Caco-2 (cell line): Measurements from ENCODE around the gene LAD1. TPM values are rescaled to one million over a fixed set of nuclear protein-coding genes. Genes with fewer than 3 reads are reported as not detected.

ENCODE experiments used
- BruUV-seq: library from RNA; stranded (reverse); fragments of 400-500 nt; replicated peaks from 2 replicates; lab custom pipeline; 2021; lab: Mats Ljungman, UMichigan
- CTCF ChIA-PET: fragments of 300-600 bp; sonication (Branson Sonifier 250); formaldehyde crosslinking; loops from one replicate; lab custom pipeline; 2022; ENCODE audit warnings: antibody characterized with exemption; lab: Charles Lee
- POLR2A ChIA-PET: fragments of 300-600 bp; sonication (Branson Sonifier 250); formaldehyde crosslinking; loops from one replicate; lab custom pipeline; 2022; ENCODE audit warnings: antibody characterized with exemption; lab: Charles Lee
- DNase-seq, 2 experiments: peaks; one replicate each; pipeline versions ENCODE4 v3.0.0 to v3.0.0-alpha.2; 2020 to 2022
- H3K27me3 ChIP-seq: replicated peaks from 2 replicates; pipeline ENCODE4 v1.6.0; 2011; ENCODE audit warnings: low read length; ENCODE audit not compliant: control insufficient read depth, insufficient read depth
- H3K36me3 ChIP-seq: 2 replicates; pipeline ENCODE4 v1.5.1; 2011; ENCODE audit warnings: low read length; ENCODE audit not compliant: control insufficient read depth, insufficient read depth
- H3K4me1 ChIP-seq: fragments of 250-450 bp; sonication (Bioruptor Pico); 2 replicates; pipeline ENCODE4 v1.5.1; 2020; ENCODE audit warnings: mild to moderate bottlenecking
- H3K4me3 ChIP-seq: 2 replicates; pipeline ENCODE4 v1.5.1; 2011; ENCODE audit warnings: low read depth, mild to moderate bottlenecking, control low read depth, low read length
- H3K9me3 ChIP-seq: fragments of 250-450 bp; sonication (Bioruptor Pico); 2 replicates; pipeline ENCODE4 v1.5.1; 2020; ENCODE audit warnings: mild to moderate bottlenecking, moderate library complexity
- H3K27ac Mint-ChIP-seq: one replicate; pipeline ENCODE4 v1.8.0; 2022; ENCODE audit warnings: mixed read lengths; ENCODE audit not compliant: unreplicated experiment
- H3K27me3 Mint-ChIP-seq: one replicate; pipeline ENCODE4 v1.8.0; 2022; ENCODE audit warnings: mixed read lengths; ENCODE audit not compliant: insufficient read depth, unreplicated experiment
- H3K36me3 Mint-ChIP-seq: one replicate; pipeline ENCODE4 v1.8.0; 2022; ENCODE audit warnings: mild to moderate bottlenecking, mixed read lengths; ENCODE audit not compliant: insufficient read depth, unreplicated experiment
- H3K4me1 Mint-ChIP-seq: one replicate; pipeline ENCODE4 v1.8.0; 2022; ENCODE audit warnings: low read depth, mixed read lengths; ENCODE audit not compliant: unreplicated experiment
- H3K4me3 Mint-ChIP-seq: one replicate; pipeline ENCODE4 v1.8.0; 2022; ENCODE audit warnings: mild to moderate bottlenecking, moderate library complexity, mixed read lengths; ENCODE audit not compliant: unreplicated experiment
- H3K9me3 Mint-ChIP-seq: one replicate; pipeline ENCODE4 v1.8.0; 2022; ENCODE audit warnings: mixed read lengths; ENCODE audit not compliant: unreplicated experiment
- CTCF ChIP-seq, 2 experiments: fragments of 200-600 bp in 1 of 2; IDR thresholded peaks; 1 replicate in 1 of 2; 2 replicates in 1 of 2; pipeline versions ENCODE4 v1.5.1 to v1.8.0; 2011 to 2022; ENCODE audit warnings: antibody characterized with exemption in 1 of 2, control low read depth in 1 of 2, inconsistent platforms in 1 of 2, low read depth in 1 of 2, low read length in 1 of 2, mild to moderate bottlenecking in 1 of 2, moderate library complexity in 1 of 2; ENCODE audit not compliant: insufficient read depth in 1 of 2, severe bottlenecking in 1 of 2, unreplicated experiment in 1 of 2
- intact Hi-C: fragments of 100-400 bp; cut with micrococcal nuclease; formaldehyde crosslinking; loops from one replicate; pipeline ENCODE4 v1.10.0; 2022; ENCODE audit not compliant: unreplicated experiment
- total RNA-seq: library from RNA; stranded (reverse); gene quantifications from 2 replicates; pipeline ENCODE4 v1.2.3, GENCODE V29; 2022

Gene LAD1
- total RNA-seq, 1 experiment from 2014 or later = 80.5 TPM

GRCh38 chr1:201335174-201335870 is 63.8 kb downstream of the LAD1 start:
- no peak overlapping the region for H3K4me3 Mint-ChIP-seq
- no peaks in the 10 kb centered on the region for H3K36me3 ChIP-seq
- no TSS peak for BruUV-seq
- H3K36me3 Mint-ChIP-seq = no peaks in the 10 kb centered on the region
- ChIA-PET POLR2A (no interaction called here), CTCF (no interaction called here)
- H3K4me1 Mint-ChIP-seq = no peaks in the 10 kb centered on the region
- H3K4me3 ChIP-seq = no peak overlapping the region
- H3K27ac Mint-ChIP-seq = no peak overlapping the region
- intact Hi-C loops = no loop called here
- H3K9me3 ChIP-seq = no peaks in the 10 kb centered on the region
- DNase-seq = no peak
- no peaks in the 10 kb centered on the region for H3K4me1 ChIP-seq
- no peaks in the 10 kb centered on the region for H3K9me3 Mint-ChIP-seq
- TF ChIP-seq CTCF (IDR thresholded peaks at IDR 0.05; ENCODE audit: insufficient read depth in 1 of 2, low read depth in 1 of 2, low read length in 1 of 2, severe bottlenecking in 1 of 2, unreplicated experiment in 1 of 2) = no peak
- peaks cover 14% of the 10 kb centered on the region for H3K27me3 Mint-ChIP-seq
- no peaks in the 10 kb centered on the region for H3K27me3 ChIP-seq

GRCh38 chr1:201334325-201335173 is 64.6 kb downstream of the LAD1 start:
- no peaks in the 10 kb centered on the region for H3K36me3 Mint-ChIP-seq
- DNase-seq = no peak
- ChIA-PET POLR2A (no interaction called here), CTCF (interaction anchor here (0.8 to 1.0 kb wide), 2 partner anchors 12 to 14 kb away, joined by 4 read pairs; no protein-coding TSS in a partner anchor)
- TF ChIP-seq CTCF (IDR thresholded peaks at IDR 0.05; ENCODE audit: insufficient read depth in 1 of 2, low read depth in 1 of 2, low read length in 1 of 2, severe bottlenecking in 1 of 2, unreplicated experiment in 1 of 2) = no peak
- H3K4me1 ChIP-seq = no peaks in the 10 kb centered on the region
- H3K4me3 ChIP-seq = no peak overlapping the region
- H3K9me3 Mint-ChIP-seq = no peaks in the 10 kb centered on the region
- intact Hi-C loops = no loop called here
- peaks cover 11% of the 10 kb centered on the region for H3K27me3 Mint-ChIP-seq
- no peaks in the 10 kb centered on the region for H3K9me3 ChIP-seq
- no peak overlapping the region for H3K27ac Mint-ChIP-seq
- H3K4me1 Mint-ChIP-seq = no peaks in the 10 kb centered on the region
- no peaks in the 10 kb centered on the region for H3K27me3 ChIP-seq
- H3K4me3 Mint-ChIP-seq = no peak overlapping the region
- no TSS peak for BruUV-seq
- H3K36me3 ChIP-seq = no peaks in the 10 kb centered on the region

- intact Hi-C loops = no loop called here
- ChIA-PET CTCF (no interaction called here), POLR2A (no interaction called here)
- no peak for DNase-seq
- H3K4me3 Mint-ChIP-seq = no peak overlapping the region
- H3K27me3 ChIP-seq = no peaks in the 10 kb centered on the region
- no peaks in the 10 kb centered on the region for H3K36me3 Mint-ChIP-seq
- no peak overlapping the region for H3K4me3 ChIP-seq
- no peaks in the 10 kb centered on the region for H3K4me1 Mint-ChIP-seq
- no TSS peak for BruUV-seq
- peaks cover 6% of the 10 kb centered on the region for H3K27me3 Mint-ChIP-seq
- H3K9me3 ChIP-seq = no peaks in the 10 kb centered on the region
- no peak overlapping the region for H3K27ac Mint-ChIP-seq
- no peaks in the 10 kb centered on the region for H3K9me3 Mint-ChIP-seq
- H3K4me1 ChIP-seq = no peaks in the 10 kb centered on the region
- no peaks in the 10 kb centered on the region for H3K36me3 ChIP-seq
- no peak for TF ChIP-seq CTCF (IDR thresholded peaks at IDR 0.05; ENCODE audit: insufficient read depth in 1 of 2, low read depth in 1 of 2, low read length in 1 of 2, severe bottlenecking in 1 of 2, unreplicated experiment in 1 of 2)
Observed at GRCh38 chr1:201332616-201333335, 66.3 kb downstream of the LAD1 start.
